Measurements from ENCODE around the gene TUBGCP2.

TUBGCP2 gene

GRCh38 chr10:133278577-133279265, 30.0 kb downstream of the TUBGCP2 start:
- DNase-seq (ENCODE audit: low read depth, low spot score): no peak

DNA sequence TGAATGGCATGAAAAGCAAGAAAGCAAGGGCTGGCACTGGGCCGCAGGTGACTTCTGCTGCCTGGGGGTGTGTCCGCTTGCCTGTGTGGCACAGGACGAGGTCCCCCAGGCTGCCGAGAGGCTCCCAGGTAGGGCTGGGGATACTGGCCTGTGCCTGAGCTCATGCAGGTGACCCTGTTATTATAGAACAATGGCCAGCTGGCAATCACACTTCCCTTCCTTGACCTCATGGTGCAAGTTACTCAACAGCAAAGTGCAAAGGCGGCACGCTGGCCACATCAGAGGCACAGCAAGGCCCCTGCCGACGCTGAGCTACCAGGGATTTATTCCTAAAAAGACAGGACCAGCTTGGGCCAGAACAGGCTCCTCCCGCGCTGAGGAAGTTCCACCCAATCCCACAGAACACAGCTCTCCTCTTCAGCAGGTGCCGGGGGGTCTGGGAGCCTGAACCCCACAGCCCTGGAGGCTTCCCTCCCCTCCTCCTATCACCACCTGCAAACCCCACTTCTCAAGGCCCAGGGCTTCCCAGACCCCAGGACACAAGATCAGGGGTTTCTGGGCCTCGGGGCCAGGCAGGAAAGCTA, 30.6 kb downstream of the TUBGCP2 start:
- DNase-seq (ENCODE audit: low read depth, low spot score): no peak

GRCh38 chr10:133277277-133277992, 31.2 kb downstream of the TUBGCP2 start:
- no peak for DNase-seq (ENCODE audit: low read depth, low spot score)

- no peak for DNase-seq (ENCODE audit: low read depth, low spot score)
These were observed 32.1 kb downstream of the TUBGCP2 start, which contains the start of gene ADAM8 for GRCh38 chr10:133276435-133277201. Gene ADAM8, minus strand, starts transcription at chr10:133276868. Its CDS starts 51 bp downstream, at chr10:133276817.

GRCh38 chr10:133276100-133276434, 32.6 kb downstream of the TUBGCP2 start:
- no peak for DNase-seq (ENCODE audit: low read depth, low spot score)

DNA sequence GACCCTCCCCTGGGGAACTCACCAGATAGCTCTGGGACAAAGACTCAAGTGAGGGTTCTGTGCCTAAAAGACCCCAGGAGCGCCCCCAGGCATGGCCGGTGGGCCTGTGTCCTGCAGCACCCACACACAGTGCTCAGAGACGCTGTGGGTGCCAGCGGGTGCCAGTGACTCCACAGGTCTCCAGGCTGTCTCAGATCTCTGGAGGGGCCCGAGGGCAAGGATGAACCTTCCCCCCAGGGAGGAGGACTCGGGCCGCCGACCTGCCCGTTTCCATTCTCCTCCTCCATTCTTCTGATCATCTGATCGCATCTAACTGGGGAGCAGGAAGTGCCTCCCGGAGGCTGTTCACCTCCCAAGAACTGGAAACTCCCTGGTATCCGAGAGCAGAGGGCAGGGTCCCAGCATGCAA, 33.0 kb downstream of the TUBGCP2 start:
- no peak for DNase-seq (ENCODE audit: low read depth, low spot score)

GRCh38 chr10:133274751-133275683, 33.7 kb downstream of the TUBGCP2 start:
- DNase-seq (ENCODE audit: low read depth, low spot score): no peak

GRCh38 chr10:133273534-133274143, 35.0 kb downstream of the TUBGCP2 start:
- no peak for DNase-seq (ENCODE audit: low read depth, low spot score)

- no peak for DNase-seq (ENCODE audit: low read depth, low spot score)
These were observed 35.7 kb downstream of the TUBGCP2 start for GRCh38 chr10:133272964-133273420.

GRCh38 chr10:133272301-133272963, 36.2 kb downstream of the TUBGCP2 start:
- no peak for DNase-seq (ENCODE audit: low read depth, low spot score)

GRCh38 chr10:133271521-133272300, 37.0 kb downstream of the TUBGCP2 start:
- DNase-seq (ENCODE audit: low read depth, low spot score): no peak

DNA sequence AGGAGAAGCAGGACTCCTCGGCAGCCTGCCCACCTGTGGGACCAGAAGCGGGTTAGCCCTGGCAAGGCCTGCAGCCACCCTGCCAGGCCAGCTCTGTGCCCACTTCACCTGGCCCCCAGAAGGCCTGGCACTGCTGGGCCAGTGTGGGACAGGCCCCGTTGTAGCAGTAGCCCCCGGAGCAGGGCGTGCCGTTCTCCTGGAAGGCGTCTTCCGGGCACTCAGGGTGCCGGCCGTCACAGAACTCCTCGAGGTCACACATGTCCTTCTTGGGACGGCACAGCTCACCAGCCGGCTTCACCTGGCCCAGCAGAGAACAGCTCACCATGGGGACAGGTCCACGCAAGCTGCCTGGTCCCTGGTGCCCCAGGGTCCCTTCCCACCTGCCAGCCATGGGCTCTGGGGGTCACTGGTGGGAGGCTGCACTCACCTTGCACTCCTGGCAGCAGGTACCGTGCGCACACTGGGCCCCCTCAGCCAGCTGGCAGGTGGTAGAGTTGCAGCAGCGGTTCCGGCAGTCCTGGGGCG, 37.8 kb downstream of the TUBGCP2 start:
- no peak for DNase-seq (ENCODE audit: low read depth, low spot score)

GRCh38 chr10:133270204-133270603, 38.5 kb downstream of the TUBGCP2 start:
- no peak for DNase-seq (ENCODE audit: low read depth, low spot score)

DNA sequence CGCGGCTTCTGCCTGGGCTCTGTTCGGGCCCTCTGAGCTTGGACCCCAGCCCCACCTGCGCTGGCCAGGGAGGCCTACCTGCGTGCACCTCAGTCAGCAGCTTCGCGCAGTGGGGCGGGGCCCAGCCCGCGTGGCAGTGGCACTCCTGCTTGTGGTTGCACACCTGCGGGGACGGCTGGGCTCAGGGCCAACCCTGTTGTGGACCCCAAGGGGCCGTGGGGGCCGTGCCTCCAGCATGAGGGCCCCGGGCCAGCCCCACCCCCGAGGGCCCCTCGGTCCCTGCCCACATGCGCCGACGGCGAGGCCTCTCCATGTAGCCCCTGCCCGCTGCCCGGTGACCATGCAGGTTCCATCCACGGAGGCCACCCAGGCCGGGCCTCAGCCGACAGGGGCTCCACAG, 39.3 kb downstream of the TUBGCP2 start:
- no peak for DNase-seq (ENCODE audit: low read depth, low spot score)

DNA sequence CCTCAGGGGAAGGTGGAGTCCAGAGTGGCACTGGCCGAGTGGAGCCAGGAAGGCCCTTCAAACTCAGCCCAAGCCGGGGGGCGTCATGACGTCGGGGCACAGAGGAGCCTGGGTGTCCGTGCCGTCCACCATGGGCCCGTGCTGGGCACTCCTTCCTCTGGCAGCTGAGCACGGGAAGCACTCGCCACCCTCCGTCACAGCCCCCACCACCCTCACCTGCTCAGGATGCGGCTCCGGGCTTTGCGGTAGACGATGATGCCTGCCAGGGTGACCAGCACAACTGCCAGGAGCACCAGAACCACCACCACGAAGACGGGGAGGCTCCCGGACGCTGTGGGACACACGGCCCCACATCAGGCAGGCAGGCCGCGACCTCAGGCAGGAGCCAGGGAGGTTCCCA, 40.1 kb downstream of the TUBGCP2 start:
- no peak for DNase-seq (ENCODE audit: low read depth, low spot score)

DNA sequence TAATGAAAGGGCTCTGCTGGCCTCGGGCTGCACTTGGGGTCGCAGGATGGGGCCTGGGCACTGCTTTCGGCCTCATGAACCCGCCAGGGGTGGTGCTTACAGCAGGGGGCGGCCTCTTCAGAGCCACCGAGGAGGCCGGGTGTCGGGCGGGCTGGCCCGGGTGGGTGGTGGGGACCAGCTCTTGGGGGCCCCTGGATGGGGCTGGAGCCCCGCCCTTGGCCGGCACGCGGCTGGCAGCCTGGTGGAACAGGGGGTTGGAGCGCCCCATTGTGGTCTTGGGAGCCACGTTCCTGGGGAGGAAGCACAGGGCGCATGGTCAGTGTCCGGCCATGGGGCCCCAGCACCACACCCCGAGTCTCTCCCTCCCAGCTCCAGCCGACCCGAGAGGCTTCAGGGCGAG, 40.8 kb downstream of the TUBGCP2 start:
- DNase-seq (ENCODE audit: low read depth, low spot score): no peak

GRCh38 chr10:133267293-133267692, 41.4 kb downstream of the TUBGCP2 start:
- DNase-seq (ENCODE audit: low read depth, low spot score): no peak

DNA sequence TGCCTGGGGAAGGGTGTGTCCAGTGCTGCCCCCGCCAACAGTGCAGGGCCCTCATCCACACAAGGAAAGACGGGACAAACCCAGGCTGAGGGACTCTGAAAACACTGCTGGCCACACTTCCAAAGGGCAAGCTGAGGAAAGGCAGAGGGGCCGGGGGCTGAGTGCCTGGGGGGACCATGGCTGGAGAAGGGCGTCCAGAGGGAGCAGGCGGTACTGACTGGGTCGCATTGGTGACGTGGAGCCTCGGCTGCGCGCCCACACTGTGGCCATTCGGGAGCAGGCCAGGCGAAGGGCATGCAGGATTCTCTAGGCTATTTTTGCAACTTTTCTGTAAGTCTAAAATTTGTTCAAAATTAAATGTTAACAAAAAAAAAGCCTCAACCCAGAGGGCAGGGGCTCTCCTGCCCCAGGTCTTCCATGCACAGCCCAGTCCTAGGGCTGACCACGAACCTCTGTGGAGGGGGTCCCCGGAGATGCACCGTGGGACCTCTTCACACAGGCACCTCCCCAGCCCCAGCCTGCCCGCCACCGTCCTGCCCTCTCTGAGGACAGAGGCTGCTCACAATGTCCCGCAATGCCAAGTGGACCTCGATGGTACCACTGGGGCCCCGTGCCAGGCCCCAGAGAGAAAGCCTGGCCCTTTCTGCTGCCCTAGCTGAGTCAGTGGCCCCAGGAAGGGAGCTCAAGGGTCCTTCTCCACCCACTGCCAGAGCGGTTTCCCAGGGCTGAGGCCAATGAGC, 42.4 kb downstream of the TUBGCP2 start:
- no peak for DNase-seq (ENCODE audit: low read depth, low spot score)
